HG02885 (cell line): ENCODE results near the gene PYGO2.
"Not testable (repeated sequence)": the region's sequence is repeated elsewhere in the genome, so short reads cannot be mapped to it uniquely, and the experiment has no call there.

Experiments used
- ATAC-seq: cut with Tn5 transposase; IDR thresholded peaks from one replicate; pipeline ENCODE4 v1.9.1; 2021; ENCODE audit warnings: mild to moderate bottlenecking; ENCODE audit not compliant: unreplicated experiment, poor library complexity

Gene PYGO2

GRCh38 chr1:155000726-155001424, 39.3 kb upstream of the PYGO2 start:
- peak; percentile 53 for ATAC-seq

- no peak for ATAC-seq
Measured at GRCh38 chr1:155000411-155000725, 38.8 kb upstream of the PYGO2 start.

GRCh38 chr1:154999571-155000410, 38.2 kb upstream of the PYGO2 start:
- ATAC-seq, result no peak

GRCh38 chr1:154998818-154999570, 37.4 kb upstream of the PYGO2 start:
- ATAC-seq, result no peak

GRCh38 chr1:154998201-154998780, 36.7 kb upstream of the PYGO2 start:
- ATAC-seq, result no peak

- ATAC-seq, result no peak
Measured at GRCh38 chr1:154996966-154997701, 35.6 kb upstream of the PYGO2 start.

- ATAC-seq, result not testable (repeated sequence)
Measured at GRCh38 chr1:154995301-154995983, 33.9 kb upstream of the PYGO2 start.

- ATAC-seq, result no peak
Measured at GRCh38 chr1:154994591-154994990, 33.0 kb upstream of the PYGO2 start.

- no peak for ATAC-seq
Measured at GRCh38 chr1:154994269-154994587, 32.6 kb upstream of the PYGO2 start.

GRCh38 chr1:154993572-154994268, 32.1 kb upstream of the PYGO2 start, which contains the start of gene LENEP:
LENEP (plus strand) TSS chr1:154993586; CDS start chr1:154993608, 22 bp downstream.
- ATAC-seq, result no peak

- ATAC-seq, result no peak
Measured at GRCh38 chr1:154992721-154993571, 31.4 kb upstream of the PYGO2 start.

- no peak for ATAC-seq
Measured at GRCh38 chr1:154990276-154990675, 28.7 kb upstream of the PYGO2 start.

- no peak for ATAC-seq
Measured at GRCh38 chr1:154989195-154989860, 27.7 kb upstream of the PYGO2 start.

GRCh38 chr1:154988058-154988954, 26.7 kb upstream of the PYGO2 start:
- ATAC-seq, result no peak

GRCh38 chr1:154987326-154987725, 25.7 kb upstream of the PYGO2 start:
- ATAC-seq, result no peak

GRCh38 chr1:154986736-154987135, 25.2 kb upstream of the PYGO2 start:
- not testable (repeated sequence) for ATAC-seq
